NCI-H82 (cell line): ENCODE results near the gene CDK5RAP3.
"Not testable (repeated sequence)": the region's sequence is repeated elsewhere in the genome, so short reads cannot be mapped to it uniquely, and the experiment has no call there.

Experiments
- DNase-seq: peaks from one replicate; lab custom pipeline; 2025; lab: John Stamatoyannopoulos, UW

The CDK5RAP3 gene

DNA sequence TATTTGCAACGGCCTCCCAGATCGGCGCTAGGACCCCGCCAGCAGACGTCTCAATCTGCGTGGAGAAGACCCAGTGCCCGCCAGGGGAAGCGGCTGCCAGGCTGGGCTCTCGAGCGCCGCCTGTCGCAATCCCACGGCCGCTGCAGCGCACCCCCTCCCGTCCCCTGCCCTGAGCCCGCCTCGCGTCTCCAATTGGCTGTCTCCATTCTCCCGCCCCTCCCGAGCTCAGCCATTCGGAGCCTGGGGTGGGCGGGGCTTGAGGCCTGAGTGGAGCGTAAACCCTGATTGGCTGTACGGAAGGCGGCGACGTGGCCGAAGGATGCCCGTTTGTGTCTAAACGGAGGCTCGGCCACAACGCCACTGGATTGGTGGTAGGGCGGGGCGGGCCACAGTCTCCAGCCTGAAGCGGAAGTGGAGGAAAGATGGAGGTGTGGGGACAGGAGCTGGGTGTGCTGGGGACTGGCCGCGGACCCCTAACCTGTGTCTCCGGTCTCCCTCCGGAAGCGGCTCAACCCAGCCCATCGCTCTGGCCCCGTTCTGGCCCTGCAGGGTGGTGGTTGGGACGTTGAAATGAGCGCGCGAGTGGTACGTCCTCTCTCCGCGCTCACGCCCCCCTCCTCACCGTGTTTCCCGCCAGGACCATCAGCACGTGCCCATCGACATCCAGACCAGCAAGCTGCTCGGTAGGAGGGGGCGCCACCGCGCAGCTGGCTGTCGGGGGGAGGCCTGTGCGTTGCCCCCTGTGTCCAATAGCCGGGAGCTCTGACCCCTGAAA is at the start of gene CDK5RAP3:
Gene CDK5RAP3 (plus strand): TSS at position 389 of the 775 bp plus-strand sequence. CDS start 34 bp downstream, at position 423.
- peak; percentile 100 for DNase-seq

- no peak for DNase-seq
Measured at GRCh38 chr17:47924785-47925677, 45.9 kb upstream of the CDK5RAP3 start.

GRCh38 chr17:47925678-47925988 is 45.3 kb upstream of the CDK5RAP3 start:
- DNase-seq, result no peak

GRCh38 chr17:47927821-47928400 is 43.0 kb upstream of the CDK5RAP3 start:
- DNase-seq, result no peak

- no peak for DNase-seq
Measured at GRCh38 chr17:47928415-47928814, 42.5 kb upstream of the CDK5RAP3 start.

DNA sequence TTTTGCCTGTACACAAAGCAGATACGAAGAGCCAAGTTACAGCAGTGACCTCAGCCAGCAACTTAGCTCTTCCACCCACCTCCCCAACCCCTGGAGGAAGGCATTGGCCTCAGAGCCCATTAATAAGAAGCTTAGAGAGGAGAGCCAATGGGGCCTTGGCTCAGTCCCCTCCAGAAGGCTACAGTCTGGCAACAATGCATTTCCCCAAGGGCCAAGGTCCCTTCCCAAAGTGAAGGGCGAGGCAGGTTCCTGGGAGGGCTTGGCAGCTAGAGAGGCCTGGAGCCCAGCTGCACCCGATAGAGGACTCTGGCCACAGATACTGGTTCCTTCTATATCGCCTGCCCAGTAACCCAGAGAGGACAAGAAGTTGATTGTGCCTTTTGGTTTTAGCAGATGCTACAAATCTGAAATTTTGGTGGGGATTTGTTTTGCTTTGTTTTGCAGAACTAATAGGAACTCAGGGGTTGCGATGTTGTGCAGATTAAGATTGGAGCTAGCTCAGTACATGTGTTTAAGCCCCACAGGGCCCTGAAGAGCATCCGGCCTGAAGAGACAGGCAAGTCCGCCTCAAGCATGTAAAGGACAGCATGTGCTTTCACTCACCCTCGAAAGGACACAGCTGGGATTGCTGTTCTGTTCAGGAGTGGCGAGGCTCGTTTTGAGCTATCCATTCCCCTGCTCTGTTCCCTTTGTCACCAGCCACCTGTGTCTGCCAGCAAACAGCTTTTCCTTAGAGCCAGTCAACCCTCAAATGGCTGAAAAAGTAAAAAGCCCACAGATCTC is 41.5 kb upstream of the CDK5RAP3 start:
- DNase-seq, result peak; percentile 80

DNA sequence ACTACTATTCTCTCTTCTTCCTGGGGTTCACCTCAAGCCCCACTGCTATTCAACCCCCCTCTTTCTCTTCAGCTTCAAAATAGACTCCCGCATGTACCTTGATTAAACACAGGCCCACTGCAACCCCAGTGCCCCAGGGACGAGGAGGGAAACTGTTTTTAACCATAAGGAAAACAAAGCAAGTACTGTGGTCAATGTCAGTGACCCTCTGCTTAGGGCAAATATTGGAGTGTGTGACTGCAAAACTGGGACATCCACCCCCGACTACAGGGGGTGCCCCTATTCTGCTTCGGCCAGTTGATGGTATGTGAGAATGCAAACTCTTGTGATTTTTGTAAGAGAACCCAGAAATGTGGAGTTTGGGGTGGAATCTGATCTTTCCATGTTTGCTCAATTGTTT is 39.1 kb upstream of the CDK5RAP3 start:
- no peak for DNase-seq

GRCh38 chr17:47934856-47935255 is 36.1 kb upstream of the CDK5RAP3 start:
- no peak for DNase-seq

DNA sequence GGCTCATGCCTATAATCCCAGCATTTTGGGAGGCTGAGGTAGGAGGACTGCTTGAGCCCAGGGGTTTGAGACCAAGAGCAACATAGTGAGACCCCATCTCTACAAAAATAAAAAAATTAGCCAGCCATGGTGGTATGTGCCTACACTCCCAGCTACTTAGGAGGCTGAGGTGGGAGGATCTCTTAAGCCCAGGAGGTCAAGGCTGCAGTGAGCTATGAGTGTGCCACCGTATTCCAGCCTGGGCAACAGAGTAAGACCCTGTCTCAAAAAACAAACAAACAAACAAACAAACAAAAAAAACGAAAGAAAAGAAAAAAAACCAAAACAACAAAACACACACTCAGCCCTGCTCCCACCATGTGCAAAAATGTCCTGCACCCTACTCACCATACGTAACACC is 35.4 kb upstream of the CDK5RAP3 start:
- not testable (repeated sequence) for DNase-seq

DNA sequence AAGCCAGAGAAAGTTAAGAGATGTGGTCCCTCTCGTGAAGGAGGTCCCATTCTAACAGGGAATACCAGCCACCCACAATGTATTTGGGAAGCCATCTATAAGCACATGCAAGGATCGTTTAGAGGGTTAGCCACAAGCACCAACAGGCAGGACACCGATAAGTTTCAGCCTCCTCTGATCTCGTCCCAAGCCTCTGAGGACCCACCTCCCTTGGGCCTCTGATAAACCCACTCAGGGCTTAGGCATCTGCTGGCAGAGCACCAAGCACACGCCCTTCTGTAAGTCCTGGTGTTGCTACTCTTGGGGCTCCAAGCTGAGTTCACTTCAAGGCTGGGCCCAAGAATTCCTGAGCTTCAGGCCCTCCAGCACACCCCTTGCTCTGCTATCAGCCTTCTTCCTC is 35.0 kb upstream of the CDK5RAP3 start:
- DNase-seq, result peak; percentile 25

DNA sequence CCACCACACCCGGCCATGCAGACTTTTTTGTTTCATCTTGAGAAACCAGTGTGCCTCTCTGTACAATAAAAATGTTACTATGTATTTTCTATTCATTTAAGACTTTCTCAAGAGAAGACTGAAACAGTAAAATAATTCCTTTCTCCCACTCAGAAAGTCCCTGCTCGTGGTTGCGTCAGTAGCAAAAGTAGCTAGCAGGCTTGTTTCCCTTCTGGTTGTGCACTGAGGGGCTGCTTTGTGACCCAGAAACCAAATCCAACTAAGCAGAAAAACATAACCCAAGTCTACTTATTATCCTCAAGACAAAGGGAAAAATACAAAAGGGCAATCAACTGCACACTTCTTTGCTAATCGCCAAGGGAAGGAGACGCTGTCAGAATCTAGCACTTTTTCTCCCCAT is 33.0 kb upstream of the CDK5RAP3 start:
- DNase-seq, result no peak

GRCh38 chr17:47941246-47942095 is 29.4 kb upstream of the CDK5RAP3 start, which contains the start of gene PNPO:
PNPO (plus strand) TSS chr17:47941571; CDS start chr17:47941676, 105 bp downstream.
- peak; percentile 99 for DNase-seq

- no peak for DNase-seq
Measured at GRCh38 chr17:47942096-47942510, 28.8 kb upstream of the CDK5RAP3 start.

DNA sequence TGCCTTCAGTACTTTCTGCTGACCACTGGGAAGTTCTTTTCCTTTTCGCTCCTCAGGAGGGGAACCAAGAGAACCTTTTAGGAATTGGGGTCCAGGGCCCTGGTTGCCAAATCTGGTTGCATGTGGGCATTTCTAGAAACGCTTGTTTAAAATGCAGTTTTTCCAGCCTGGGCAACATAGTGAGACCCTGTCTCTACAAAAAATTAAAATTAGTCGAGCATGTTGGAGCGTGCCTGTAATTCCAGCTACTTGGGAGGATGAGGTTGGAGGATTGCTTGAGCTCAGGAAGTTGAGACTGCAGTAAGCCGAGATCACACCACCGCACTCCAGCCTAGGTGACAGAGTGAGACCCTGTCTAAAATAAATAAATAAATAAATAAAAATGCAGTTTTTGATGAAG is 28.3 kb upstream of the CDK5RAP3 start:
- DNase-seq, result no peak

GRCh38 chr17:47945080-47945479 is 25.8 kb upstream of the CDK5RAP3 start:
- no peak for DNase-seq

- no peak for DNase-seq
Measured at GRCh38 chr17:47945529-47946508, 25.1 kb upstream of the CDK5RAP3 start.

- DNase-seq, result no peak
Measured at GRCh38 chr17:47946516-47946915, 24.4 kb upstream of the CDK5RAP3 start.

DNA sequence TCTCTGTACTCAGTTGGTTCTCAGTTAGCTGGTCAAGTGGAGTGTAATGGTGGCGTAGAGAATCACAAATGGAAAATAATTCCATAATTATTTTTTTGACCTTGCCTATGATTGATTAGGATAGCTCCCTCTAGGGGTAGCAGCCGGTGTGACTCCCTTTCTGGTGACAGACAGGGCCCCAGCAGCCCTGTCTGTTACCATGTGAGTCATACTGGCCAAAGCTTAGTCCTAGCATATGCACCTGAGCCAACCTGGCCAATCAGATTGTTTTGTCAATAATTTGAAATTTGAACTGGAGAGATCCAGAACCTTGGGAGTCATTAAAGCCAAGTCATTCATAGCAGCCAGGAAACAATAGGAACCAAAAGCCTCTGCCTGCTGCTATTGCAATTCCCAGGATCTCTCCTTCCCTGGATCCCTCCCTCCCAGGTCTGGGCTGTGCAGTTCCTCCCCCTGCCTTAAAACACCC is 23.9 kb upstream of the CDK5RAP3 start:
- DNase-seq, result peak; percentile 87

GRCh38 chr17:47948706-47949196 is 22.2 kb upstream of the CDK5RAP3 start:
- peak; percentile 50 for DNase-seq
